Measurements from ENCODE around the gene ICOS.

ICOS gene, protein sequence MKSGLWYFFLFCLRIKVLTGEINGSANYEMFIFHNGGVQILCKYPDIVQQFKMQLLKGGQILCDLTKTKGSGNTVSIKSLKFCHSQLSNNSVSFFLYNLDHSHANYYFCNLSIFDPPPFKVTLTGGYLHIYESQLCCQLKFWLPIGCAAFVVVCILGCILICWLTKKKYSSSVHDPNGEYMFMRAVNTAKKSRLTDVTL

GRCh38 chr2:203936535-203936934 lies at the start of gene ICOS:
ICOS (plus strand) TSS chr2:203936763; CDS start chr2:203936815, 52 bp downstream.
- DNase-seq (ENCODE audit: low read depth in 2 of 2), result no peak

- DNase-seq (ENCODE audit: low read depth in 2 of 2), result no peak
Measured at GRCh38 chr2:203887677-203888076, 48.9 kb upstream of the ICOS start.

DNA sequence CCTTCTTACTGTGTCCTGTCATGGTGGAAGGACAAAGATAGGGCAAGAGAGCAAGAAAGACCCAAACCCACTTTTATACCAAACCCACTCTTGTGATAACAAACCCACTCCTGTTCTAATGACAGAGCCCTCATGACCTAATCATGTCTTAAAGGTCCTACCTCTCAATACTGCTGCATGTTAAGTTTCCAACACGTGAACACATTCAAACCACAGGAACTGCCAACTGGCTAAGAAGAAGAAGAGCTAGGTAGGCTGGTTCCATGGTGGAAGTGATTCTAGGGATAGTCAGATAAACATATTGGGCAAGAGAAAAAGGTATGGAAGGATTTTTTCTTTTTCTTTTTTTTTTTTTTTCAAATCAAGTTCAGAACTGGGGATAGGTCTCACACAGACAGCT lies 47.0 kb upstream of the ICOS start:
- DNase-seq (ENCODE audit: low read depth in 2 of 2), result no peak

DNA sequence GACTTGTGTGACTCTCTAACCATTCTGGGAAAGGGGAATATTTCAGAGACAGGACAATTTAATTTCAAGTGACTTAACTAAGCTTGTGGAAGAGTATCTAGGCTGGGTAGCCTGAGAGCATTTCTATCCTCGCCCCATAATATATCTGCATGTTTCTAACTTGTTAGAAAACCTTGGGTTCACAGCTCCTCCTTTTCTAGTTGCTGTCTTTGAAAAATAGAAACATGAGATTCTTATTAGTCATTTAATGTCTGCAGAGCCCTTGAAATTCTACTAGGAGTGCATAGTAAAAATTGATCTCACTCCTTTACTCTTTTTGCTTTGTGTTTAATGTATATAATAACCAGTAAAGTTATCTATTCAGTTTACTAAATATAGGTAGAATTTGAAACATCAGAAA lies 46.6 kb upstream of the ICOS start:
- no peak for DNase-seq (ENCODE audit: low read depth in 2 of 2)

DNA sequence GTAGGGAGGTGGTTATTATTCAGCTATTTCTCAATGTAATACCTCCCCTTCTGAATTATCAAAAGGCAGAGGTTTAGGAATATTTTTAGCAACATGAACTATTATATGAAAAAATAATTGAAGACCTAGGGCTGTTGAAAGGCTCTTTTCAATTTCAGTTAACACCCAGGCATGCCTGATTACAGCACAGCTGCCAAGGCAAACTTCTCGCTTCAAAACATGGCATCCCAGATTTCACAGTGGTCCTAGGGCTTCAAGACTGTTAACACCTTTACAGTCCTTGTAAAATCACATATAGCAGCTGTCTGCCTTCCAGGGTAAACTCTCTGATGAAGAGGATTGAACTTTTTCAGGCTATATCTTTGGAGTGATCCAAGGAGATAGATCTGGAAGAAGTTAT lies 45.8 kb upstream of the ICOS start:
- DNase-seq (ENCODE audit: low read depth in 2 of 2), result no peak

GRCh38 chr2:203891474-203891873 lies 45.1 kb upstream of the ICOS start:
- DNase-seq (ENCODE audit: low read depth in 2 of 2), result no peak

DNA sequence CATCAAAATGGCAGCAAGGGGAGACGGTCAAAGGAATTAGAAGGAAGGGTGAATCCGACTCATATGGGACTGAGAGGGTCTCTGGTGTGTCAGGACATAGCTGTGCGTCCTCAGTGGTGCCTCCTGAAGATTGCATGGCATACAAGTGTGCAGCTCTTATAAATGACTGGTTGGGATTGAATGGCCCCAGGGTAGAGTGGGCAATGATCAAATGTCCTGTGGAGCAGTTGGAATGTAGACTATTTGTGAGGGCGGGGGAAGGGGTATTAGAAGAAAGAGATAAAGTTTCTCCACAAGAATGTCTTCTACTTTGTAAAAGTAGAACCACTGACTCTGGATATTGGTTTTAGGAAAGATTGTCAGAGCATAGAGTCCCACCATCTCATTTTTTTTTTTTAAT lies 44.4 kb upstream of the ICOS start:
- DNase-seq (ENCODE audit: low read depth in 2 of 2), result no peak

- DNase-seq (ENCODE audit: low read depth in 2 of 2), result no peak
Measured at GRCh38 chr2:203893401-203893800, 43.2 kb upstream of the ICOS start.

DNA sequence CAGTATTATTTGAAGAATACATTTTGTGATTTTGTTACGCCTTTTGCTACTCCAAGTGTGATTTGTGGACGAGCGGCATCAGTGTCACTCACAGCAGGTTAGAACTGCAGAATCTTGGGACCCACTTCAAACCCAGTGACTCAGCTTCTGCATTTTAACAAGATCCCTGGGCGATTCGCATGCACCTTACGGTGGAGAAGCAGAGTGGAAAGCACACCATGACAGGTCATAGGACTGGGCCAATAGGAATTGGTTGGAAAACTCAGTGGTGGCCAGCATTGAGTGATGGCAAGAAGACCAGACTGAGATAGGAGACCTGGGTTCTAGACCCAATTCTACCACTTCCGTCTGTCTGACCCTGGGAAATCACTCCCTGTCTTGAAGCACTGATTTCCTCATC lies 42.7 kb upstream of the ICOS start:
- no peak for DNase-seq (ENCODE audit: low read depth in 2 of 2)

DNA sequence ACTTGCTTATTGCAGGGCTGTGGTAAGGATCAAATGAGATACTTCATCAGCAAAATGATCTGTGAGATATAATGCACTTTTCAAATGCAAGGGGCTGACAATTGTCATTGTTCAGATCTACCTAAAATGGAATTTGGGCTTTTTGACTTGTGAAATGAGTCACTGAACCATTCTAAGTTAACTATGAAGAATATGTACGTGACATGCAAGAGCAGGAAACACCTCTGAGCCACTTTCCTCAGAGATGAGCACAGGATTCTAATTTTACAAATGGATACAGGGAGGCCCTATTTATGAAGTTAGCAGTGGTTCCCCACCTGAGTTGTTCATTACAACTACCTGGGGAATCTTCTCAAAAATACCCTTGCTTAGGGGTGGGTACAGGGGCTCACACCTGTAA lies 42.3 kb upstream of the ICOS start:
- DNase-seq (ENCODE audit: low read depth in 2 of 2), result no peak

DNA sequence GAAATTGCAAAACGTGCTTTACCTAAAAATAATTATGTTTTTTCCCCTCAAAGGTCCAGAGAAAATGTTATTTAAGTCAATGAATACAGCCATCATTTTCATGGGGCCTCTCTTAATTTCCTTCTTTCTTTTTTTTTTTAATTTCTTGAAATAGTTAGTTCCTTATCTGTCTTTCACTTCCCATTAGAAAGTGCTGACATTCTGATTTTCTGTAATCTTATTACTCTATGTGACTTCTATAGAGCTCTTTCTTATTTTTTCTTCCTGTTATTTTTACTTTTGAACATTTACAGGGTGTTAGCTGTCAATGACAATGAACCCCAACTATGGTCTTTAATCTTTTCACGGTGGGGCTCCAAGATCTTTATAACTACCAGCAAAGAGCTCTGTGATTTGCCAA lies 39.0 kb upstream of the ICOS start:
- no peak for DNase-seq (ENCODE audit: low read depth in 2 of 2)

DNA sequence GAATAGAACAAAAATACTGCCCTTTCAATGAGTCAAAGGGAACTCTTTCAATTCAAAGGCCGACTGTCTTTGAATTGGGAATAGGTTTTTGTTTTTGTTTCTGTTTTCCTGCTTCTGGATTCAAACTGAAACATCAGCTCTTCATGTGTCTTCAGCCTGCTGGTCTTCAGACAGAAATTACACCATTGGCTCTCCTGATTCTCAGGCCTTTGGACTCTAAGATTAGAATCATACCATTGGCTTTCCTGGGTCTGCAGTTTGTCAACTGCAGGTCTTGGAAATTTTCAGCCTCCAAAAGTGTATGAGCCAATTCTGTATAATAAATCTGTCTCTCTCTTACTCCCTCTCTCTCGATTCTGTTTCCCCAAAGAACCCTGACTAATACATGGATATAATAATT lies 37.9 kb upstream of the ICOS start:
- DNase-seq (ENCODE audit: low read depth in 2 of 2), result no peak

GRCh38 chr2:203900253-203900652 lies 36.3 kb upstream of the ICOS start:
- no peak for DNase-seq (ENCODE audit: low read depth in 2 of 2)

DNA sequence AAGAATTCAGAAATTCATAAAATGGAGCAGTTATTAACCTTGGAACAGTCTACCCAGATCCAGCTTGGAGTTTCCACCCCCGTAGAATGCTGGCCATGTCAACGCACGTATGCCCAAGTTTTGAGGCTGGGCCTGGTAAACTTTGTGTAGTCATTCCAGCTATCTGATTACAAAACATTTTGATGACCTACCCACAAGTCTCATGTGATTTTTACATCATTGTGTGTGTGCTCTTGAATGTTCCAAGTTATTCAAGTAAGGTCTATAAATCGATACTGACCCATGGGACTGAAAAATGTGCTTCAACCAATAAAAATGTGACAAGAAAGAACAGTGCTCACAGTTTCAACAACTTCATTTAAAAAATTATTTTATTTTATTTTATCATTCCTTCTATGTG lies 32.5 kb upstream of the ICOS start:
- DNase-seq (ENCODE audit: low read depth in 2 of 2), result no peak

DNA sequence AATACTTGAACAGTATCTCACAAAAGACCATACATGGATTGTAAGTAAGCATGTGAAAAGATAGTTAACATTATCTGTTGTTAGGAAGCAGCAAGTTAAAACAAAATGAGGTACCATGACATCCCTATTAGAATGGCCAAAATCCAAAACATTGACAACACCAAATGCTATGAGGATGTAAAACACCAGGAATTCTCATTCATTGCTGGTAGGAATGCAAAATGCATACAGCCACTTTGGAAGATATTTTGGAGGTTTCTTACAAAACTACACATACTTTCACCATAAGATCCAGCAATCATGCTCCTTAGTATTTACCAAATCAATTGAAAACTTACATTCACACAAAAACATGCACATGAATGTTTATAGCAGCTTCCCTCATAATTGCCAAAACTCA lies 30.9 kb upstream of the ICOS start:
- DNase-seq (ENCODE audit: low read depth in 2 of 2), result no peak

DNA sequence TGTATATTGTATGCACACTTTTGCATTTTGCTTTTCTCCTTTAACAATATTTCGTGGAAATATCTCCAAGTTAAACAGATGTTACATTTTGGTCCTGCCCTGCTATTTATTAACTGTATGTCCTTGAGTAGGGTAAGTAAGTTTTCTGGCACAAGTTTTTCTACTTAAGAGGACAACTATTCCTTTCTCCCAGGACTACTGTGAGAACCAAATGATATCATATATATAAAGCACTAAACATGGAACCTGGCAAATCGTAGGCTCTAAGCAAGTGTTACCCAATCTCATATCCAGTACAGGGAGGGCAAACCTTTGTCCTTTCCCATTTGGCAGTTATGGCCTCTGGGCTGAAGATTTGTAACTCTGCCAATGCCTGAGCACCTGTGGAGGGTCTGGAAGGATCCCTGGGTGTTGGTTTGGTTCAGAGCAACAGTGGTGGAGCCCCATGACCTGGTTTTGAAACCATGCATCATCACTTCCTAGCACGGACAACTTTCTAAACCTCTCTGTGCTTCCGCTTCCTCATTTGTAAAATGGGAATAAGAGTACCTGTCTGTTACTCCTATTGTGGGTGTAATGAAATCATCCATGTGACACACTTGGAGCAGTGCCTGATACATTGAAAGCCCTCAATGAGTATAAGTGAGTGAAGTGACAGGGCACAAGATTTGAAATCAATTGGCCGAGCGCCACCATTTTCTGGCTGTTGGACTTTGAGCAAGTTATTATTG lies 28.3 kb upstream of the ICOS start:
- no peak for DNase-seq (ENCODE audit: low read depth in 2 of 2)

DNA sequence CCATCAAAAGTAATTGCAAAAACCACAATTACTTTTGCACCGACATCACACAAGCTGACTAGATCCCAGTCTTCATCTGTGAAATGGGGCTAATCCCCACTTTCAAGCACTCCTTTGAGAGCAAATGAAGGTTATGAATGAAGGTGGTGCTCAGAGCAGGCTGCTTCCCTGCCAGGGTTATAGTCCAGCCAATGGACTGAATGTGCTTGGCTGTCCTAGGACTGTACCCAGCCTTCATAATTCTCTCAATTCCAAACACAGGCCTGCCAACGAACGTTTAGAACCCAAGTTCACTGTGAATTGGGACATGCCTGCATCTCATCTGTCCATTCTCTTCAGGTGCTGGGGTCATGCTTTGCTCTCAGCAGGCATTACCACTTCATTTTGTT lies 27.8 kb upstream of the ICOS start:
- DNase-seq (ENCODE audit: low read depth in 2 of 2), result no peak

GRCh38 chr2:203909261-203909967 lies 27.1 kb upstream of the ICOS start:
- no peak for DNase-seq (ENCODE audit: low read depth in 2 of 2)

- no peak for DNase-seq (ENCODE audit: low read depth in 2 of 2)
Measured at GRCh38 chr2:203909974-203910373, 26.6 kb upstream of the ICOS start.

DNA sequence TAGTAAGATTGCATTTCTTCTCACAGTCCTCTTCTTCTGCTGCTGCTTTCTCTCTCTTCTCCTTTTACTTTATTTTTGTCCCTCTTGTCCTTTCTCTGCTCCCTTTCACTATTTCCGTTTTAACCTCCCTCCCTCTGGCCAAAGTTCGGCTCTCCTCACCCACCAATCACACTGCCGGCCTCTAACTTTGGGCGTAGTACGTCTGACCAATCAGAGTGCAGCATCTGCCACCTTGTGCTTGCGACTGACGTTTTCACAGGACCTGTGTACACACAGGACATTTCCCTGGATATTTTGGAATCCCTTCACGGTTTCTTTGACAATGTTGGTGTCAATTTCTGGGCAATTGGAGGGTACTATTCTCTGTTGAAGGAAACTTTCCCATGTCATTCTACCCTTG lies 22.6 kb upstream of the ICOS start:
- DNase-seq (ENCODE audit: low read depth in 2 of 2), result no peak

- no peak for DNase-seq (ENCODE audit: low read depth in 2 of 2)
Measured at GRCh38 chr2:203914546-203915182, 21.9 kb upstream of the ICOS start.

DNA sequence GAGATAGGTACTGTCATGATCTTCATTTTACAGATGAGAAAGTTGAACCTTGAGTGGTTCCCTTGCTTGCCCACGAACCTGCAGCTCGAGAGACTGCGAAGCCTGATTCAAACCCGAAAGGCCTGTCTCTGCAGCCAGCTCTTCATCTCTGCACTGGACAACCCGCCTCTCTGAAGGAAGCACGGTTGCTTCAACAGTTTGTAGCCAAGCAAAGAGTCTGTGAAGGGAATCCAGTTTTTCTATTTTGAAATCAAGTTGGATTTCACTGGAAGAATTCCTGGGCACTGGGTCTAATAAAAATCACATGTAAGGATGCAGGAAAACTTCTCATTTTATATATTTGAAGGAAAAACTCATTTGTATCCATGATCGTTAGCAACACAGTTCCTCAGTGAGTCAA lies 21.3 kb upstream of the ICOS start:
- DNase-seq (ENCODE audit: low read depth in 2 of 2), result no peak

DNA sequence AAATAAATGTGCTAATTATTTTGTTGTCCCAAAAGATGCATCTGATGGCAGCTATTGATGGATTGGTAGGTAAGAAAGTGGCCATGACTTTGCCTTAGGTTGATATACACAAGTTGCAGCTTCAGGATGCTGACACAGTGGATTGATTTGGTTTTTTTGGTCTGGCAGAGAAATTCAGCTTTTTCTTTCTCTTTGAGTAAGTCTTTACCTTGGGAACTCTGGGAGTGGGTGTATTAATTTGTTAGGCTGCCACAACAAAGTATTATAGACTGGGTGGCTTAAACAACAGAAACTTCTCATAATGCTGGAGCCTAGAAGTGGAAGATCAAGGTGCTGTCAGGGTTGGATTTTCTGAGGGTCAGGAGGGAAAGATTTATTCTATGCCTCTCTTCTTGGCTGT lies 19.8 kb upstream of the ICOS start:
- no peak for DNase-seq (ENCODE audit: low read depth in 2 of 2)

All from activated CD4-positive, alpha-beta T cell treated with anti-CD3 and anti-CD28 coated beads for 24 hours (primary cell).